Bronchial epithelial cell (primary cell): ENCODE results near the gene ADPGK. TPM values are rescaled to one million over a fixed set of nuclear protein-coding genes. Genes with fewer than 3 reads are reported as not detected.

Source experiments
- DNase-seq: peaks from one replicate; pipeline ENCODE4 v3.0.0-alpha.2; 2010; ENCODE audit warnings: low read depth
- FAIRE-seq: peaks from 2 replicates; lab custom pipeline; 2011; peaks lifted over from hg19 to GRCh38; lab: Jason Lieb, UNC
- H3K27me3 ChIP-seq: 2 replicates; pipeline ENCODE4 v1.5.1; 2011; ENCODE audit warnings: low read length; ENCODE audit not compliant: control insufficient read depth, insufficient read depth
- H3K36me3 ChIP-seq: 2 replicates; pipeline ENCODE4 v1.5.1; 2011; ENCODE audit warnings: low read length; ENCODE audit not compliant: control insufficient read depth, insufficient read depth
- H3K4me3 ChIP-seq: 2 replicates; pipeline ENCODE4 v1.5.1; 2011; ENCODE audit warnings: mild to moderate bottlenecking, low read depth, low read length, control low read depth
- CTCF ChIP-seq: IDR thresholded peaks from 2 replicates; pipeline ENCODE4 v1.5.1; 2011; ENCODE audit warnings: mild to moderate bottlenecking, moderate library complexity, low read length, control low read depth, inconsistent platforms; ENCODE audit not compliant: insufficient read depth, severe bottlenecking
- total RNA-seq: library from RNA; depleted of rRNA; stranded (reverse); fragments of >200 nt; gene quantifications from 2 replicates; pipeline ENCODE4 v1.2.1, GENCODE V29; 2014

ADPGK gene
- total RNA-seq, 1 donor from 2014 or later, result 40.5 TPM

- Histone ChIP-seq H3K27me3 (no peaks in the 10 kb centered on the region), H3K36me3 (peaks cover 25% of the 10 kb centered on the region), H3K4me3 (no peak overlapping the region)
- DNase-seq, result peak; percentile 71
- no peak for FAIRE-seq
- TF ChIP-seq CTCF, result no peak
Measured at GRCh38 chr15:72758182-72758581, 25.4 kb downstream of the ADPGK start.

DNA sequence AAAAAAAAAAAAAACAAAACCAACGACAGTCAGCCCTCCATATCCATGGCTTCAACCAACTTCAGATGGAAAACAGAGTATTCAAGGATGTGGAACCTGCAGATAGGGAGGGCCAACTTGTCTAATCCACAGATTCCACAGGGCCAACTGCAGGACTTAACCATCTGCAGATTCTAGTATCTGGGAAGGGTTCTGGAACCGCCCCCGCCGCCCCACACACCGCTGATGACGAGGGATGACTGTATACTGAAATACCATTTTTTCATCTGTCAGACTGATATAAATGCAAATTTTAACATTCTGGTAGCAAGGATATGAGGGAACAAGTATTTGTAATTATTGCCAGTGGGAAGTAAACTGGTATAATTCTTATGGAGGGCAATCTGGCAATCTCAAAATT is 29.5 kb downstream of the ADPGK start:
- no peak for TF ChIP-seq CTCF
- Histone ChIP-seq H3K4me3 (no peak overlapping the region), H3K27me3 (no peaks in the 10 kb centered on the region), H3K36me3 (peaks cover 19% of the 10 kb centered on the region)
- DNase-seq, result no peak
- FAIRE-seq, result no peak

DNA sequence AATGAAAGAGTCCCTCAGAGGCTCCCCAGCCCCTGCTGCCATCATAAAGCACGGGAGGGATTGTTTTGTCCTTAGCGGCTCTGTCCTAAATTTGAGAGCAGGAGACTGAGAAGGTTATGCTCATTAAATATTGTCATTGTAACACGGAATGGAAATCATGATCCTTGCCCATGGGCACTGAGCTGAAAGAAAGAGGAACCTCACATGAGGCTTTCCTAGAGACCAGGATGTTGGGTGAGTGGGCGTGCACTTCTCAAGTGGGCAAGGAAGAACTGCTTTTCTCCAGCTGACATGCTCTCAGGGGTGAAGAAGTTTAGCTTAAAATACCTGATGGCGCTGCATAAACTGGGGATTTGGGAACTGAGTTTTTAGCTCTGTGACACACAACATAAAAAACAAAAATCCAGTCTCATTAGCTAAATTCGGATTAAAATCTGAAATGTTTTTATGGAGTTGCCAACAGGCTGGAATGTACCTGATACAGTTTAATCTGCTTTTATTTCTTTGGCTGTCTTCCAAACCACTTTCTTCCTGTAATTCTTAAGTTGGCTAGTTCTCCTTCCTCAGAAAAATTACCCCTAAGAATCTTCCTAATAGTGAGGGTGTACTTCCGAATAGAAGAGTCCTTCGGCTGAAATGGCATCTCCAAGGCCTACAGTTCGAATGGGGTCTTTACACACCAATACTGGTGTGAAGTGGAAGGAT is 31.7 kb downstream of the ADPGK start:
- TF ChIP-seq CTCF, result no peak
- peaks cover 14% of the 10 kb centered on the region for H3K36me3 ChIP-seq
- no peak for DNase-seq
- no peak overlapping the region for H3K4me3 ChIP-seq
- no peak for FAIRE-seq
- H3K27me3 ChIP-seq, result no peaks in the 10 kb centered on the region

GRCh38 chr15:72749700-72750099 is 33.9 kb downstream of the ADPGK start:
- FAIRE-seq (no peak), DNase-seq (no peak)
- no peak overlapping the region for H3K4me3 ChIP-seq
- TF ChIP-seq CTCF, result no peak
- no peaks in the 10 kb centered on the region for H3K27me3 ChIP-seq
- H3K36me3 ChIP-seq, result peaks cover 4% of the 10 kb centered on the region

DNA sequence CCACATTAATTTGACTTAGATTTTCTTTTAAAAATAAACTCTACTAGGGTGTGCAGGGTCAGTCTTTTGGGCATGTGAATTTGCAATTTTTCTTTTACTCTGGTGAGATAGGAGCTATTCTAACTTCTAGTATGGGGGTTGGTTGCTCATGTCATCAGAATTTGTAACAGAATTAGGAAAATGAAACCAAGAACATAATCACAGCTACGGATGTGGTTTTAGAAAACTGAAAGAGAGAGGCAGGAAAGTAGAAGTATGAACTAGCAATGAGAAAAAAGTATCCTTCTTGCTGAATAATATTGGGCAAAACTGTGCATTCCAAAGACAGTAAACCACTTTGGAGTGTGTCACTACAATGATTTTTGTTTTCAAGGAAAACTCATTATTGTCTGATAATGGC is 43.3 kb downstream of the ADPGK start:
- TF ChIP-seq CTCF, result no peak
- FAIRE-seq, result no peak
- no peaks in the 10 kb centered on the region for H3K36me3 ChIP-seq
- no peak overlapping the region for H3K4me3 ChIP-seq
- no peaks in the 10 kb centered on the region for H3K27me3 ChIP-seq
- DNase-seq, result no peak

DNA sequence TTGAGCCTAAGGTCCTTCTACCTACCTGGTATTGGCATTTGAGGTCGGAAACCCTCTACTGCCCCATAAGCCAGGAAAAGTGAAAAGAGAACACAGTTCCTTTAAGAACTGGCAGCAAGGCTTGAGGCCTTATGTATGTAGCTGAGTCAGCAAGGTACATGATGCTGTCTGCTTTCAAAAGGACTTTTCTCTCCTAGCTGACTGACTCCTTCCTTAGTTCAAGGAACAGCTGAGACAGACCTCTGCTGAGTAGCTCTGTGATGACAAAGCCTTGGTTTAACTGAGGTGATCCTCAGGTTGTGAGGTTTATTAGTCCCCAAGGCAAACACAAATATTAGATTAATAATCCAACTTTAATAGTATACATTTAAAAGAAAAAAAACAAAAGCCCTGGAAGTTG is 45.8 kb downstream of the ADPGK start:
- DNase-seq (peak; percentile 56), FAIRE-seq (no peak)
- Histone ChIP-seq H3K27me3 (no peaks in the 10 kb centered on the region), H3K36me3 (no peaks in the 10 kb centered on the region), H3K4me3 (no peak overlapping the region)
- no peak for TF ChIP-seq CTCF
